Nephron (organoid): ENCODE results near the gene HOXC9.

Experiments used
- H3K27ac Mint-ChIP-seq, 3 experiments: 2 replicates each; pipeline ENCODE4 v1.8.0; 2020; ENCODE audit warnings: mixed read lengths in 3 of 3, mild to moderate bottlenecking in 2 of 3, moderate library complexity in 1 of 3
- H3K27me3 Mint-ChIP-seq: 2 replicates; pipeline ENCODE4 v1.8.0; 2021; ENCODE audit warnings: low read depth, mild to moderate bottlenecking, moderate library complexity, mixed read lengths
- H3K36me3 Mint-ChIP-seq: 2 replicates; pipeline ENCODE4 v1.8.0; 2020; ENCODE audit warnings: low read depth, mixed read lengths
- H3K4me1 Mint-ChIP-seq: 2 replicates; pipeline ENCODE4 v1.8.0; 2020; ENCODE audit warnings: mixed read lengths
- H3K4me3 Mint-ChIP-seq, 3 experiments: 2 replicates each; pipeline ENCODE4 v1.8.0; 2020; ENCODE audit warnings: mild to moderate bottlenecking in 3 of 3, mixed read lengths in 3 of 3, moderate library complexity in 2 of 3
- H3K9me3 Mint-ChIP-seq: 2 replicates; pipeline ENCODE4 v1.8.0; 2020; ENCODE audit warnings: mixed read lengths
- CTCF ChIP-seq, 3 experiments: fragments of 200-600 bp; sonication (generic); IDR thresholded peaks; one replicate each; pipeline ENCODE4 v1.5.0; 2021; ENCODE audit warnings: antibody characterized with exemption in 3 of 3; ENCODE audit not compliant: unreplicated experiment in 3 of 3

HOXC9 gene

GRCh38 chr12:53997204-53998109 lies 2.5 kb upstream of the HOXC9 start:
- peaks cover 58% of the 10 kb centered on the region for H3K4me1 Mint-ChIP-seq
- peaks cover 46% of the 10 kb centered on the region for H3K27me3 Mint-ChIP-seq
- peak overlapping the region; percentile 95 to 100 (median 100) for H3K27ac Mint-ChIP-seq
- no peaks in the 10 kb centered on the region for H3K9me3 Mint-ChIP-seq
- peaks cover 24% of the 10 kb centered on the region for H3K36me3 Mint-ChIP-seq
- no peak for TF ChIP-seq CTCF (IDR thresholded peaks at IDR 0.05; ENCODE audit: unreplicated experiment in 3 of 3)
- peak overlapping the region; percentile 95 to 99 (median 96) for H3K4me3 Mint-ChIP-seq

- H3K36me3 Mint-ChIP-seq, result peaks cover 31% of the 10 kb centered on the region
Measured at GRCh38 chr12:53998110-53998899, 1.7 kb upstream of the HOXC9 start.

GRCh38 chr12:53998900-53999236 lies 1.1 kb upstream of the HOXC9 start:
- TF ChIP-seq CTCF (IDR thresholded peaks at IDR 0.05; ENCODE audit: unreplicated experiment in 3 of 3), result no peak
- Mint-ChIP-seq H3K27ac (peak overlapping the region; percentile 95 to 100 (median 100)), H3K27me3 (peaks cover 44% of the 10 kb centered on the region), H3K4me3 (peak overlapping the region; percentile 95 to 99 (median 96)), H3K36me3 (peaks cover 31% of the 10 kb centered on the region), H3K4me1 (peaks cover 60% of the 10 kb centered on the region), H3K9me3 (no peaks in the 10 kb centered on the region)

More at GRCh38 chr12:53998110-53998899, 1.7 kb upstream of the HOXC9 start:
- H3K4me3 Mint-ChIP-seq, result peak overlapping the region; percentile 95 to 99 (median 96)
- no peak for TF ChIP-seq CTCF (IDR thresholded peaks at IDR 0.05; ENCODE audit: unreplicated experiment in 3 of 3)
- H3K27me3 Mint-ChIP-seq, result peaks cover 44% of the 10 kb centered on the region
- no peaks in the 10 kb centered on the region for H3K9me3 Mint-ChIP-seq
- peaks cover 60% of the 10 kb centered on the region for H3K4me1 Mint-ChIP-seq
- peak overlapping the region; percentile 95 to 100 (median 100) for H3K27ac Mint-ChIP-seq

- peak overlapping the region; percentile 95 to 100 (median 100) for H3K27ac Mint-ChIP-seq
- peaks cover 41% of the 10 kb centered on the region for H3K27me3 Mint-ChIP-seq
- no peaks in the 10 kb centered on the region for H3K9me3 Mint-ChIP-seq
- H3K4me1 Mint-ChIP-seq, result peaks cover 63% of the 10 kb centered on the region
- peak in 1 of 3 experiments; percentile 10 for TF ChIP-seq CTCF (IDR thresholded peaks at IDR 0.05; ENCODE audit: unreplicated experiment in 3 of 3)
- H3K4me3 Mint-ChIP-seq, result peak overlapping the region; percentile 95 to 99 (median 96)
- H3K36me3 Mint-ChIP-seq, result peaks cover 28% of the 10 kb centered on the region
Measured at GRCh38 chr12:53999559-54000115, 324 bp upstream of the HOXC9 start.

GRCh38 chr12:54001283-54002187 lies 1.6 kb downstream of the HOXC9 start:
- Mint-ChIP-seq H3K27me3 (peaks cover 49% of the 10 kb centered on the region), H3K9me3 (no peaks in the 10 kb centered on the region), H3K27ac (peak overlapping the region; percentile 95 to 100 (median 100)), H3K4me3 (peak overlapping the region; percentile 95 to 99 (median 96)), H3K4me1 (peaks cover 72% of the 10 kb centered on the region), H3K36me3 (peaks cover 28% of the 10 kb centered on the region)
- TF ChIP-seq CTCF (IDR thresholded peaks at IDR 0.05; ENCODE audit: unreplicated experiment in 3 of 3), result no peak
